Peyer's patch (tissue), 4 donors: ENCODE data around the gene CRACR2A. TPM values are rescaled to one million over a fixed set of nuclear protein-coding genes. Genes with fewer than 3 reads are reported as not detected.

ENCODE experiments used
- DNase-seq, 3 donors: peaks; one replicate each; pipeline ENCODE4 v3.0.0-alpha.2; 2017 to 2019
- H3K27ac ChIP-seq, 4 donors: fragments of 200-600 bp; sonication (generic); one replicate each; pipeline ENCODE4 v1.5.1; 2016 to 2019
- H3K27me3 ChIP-seq, 2 donors: fragments of 200-600 bp; sonication (generic); one replicate each; pipeline ENCODE4 v1.5.1; 2019
- H3K36me3 ChIP-seq, 3 donors: fragments of 200-600 bp; sonication (generic); one replicate each; pipeline ENCODE4 v1.5.1; 2016 to 2019
- H3K4me1 ChIP-seq, 4 donors: fragments of 200-600 bp; sonication (generic); one replicate each; pipeline ENCODE4 v1.5.1; 2016 to 2019
- H3K4me3 ChIP-seq, 4 donors: fragments of 200-600 bp; sonication (generic); 1 replicate in 3 of 4; 2 replicates in 1 of 4; pipeline ENCODE4 v1.5.1; 2016 to 2019; ENCODE audit warnings: mild to moderate bottlenecking in 1 of 4
- H3K9me3 ChIP-seq, 4 donors: fragments of 200-600 bp; sonication (generic); one replicate each; pipeline ENCODE4 v1.5.1; 2016 to 2019; ENCODE audit warnings: mild to moderate bottlenecking in 1 of 4
- POLR2A ChIP-seq, 2 donors: fragments of 450-650 bp; IDR thresholded peaks; one replicate each; pipeline ENCODE4 v1.5.1; 2017; ENCODE audit warnings: antibody characterized with exemption in 2 of 2, mild to moderate bottlenecking in 2 of 2, moderate library complexity in 2 of 2
- total RNA-seq, 4 donors: library from RNA; depleted of rRNA; stranded (reverse); fragments of >200 nt; gene quantifications; one replicate each; pipeline ENCODE4 v1.1.0, GENCODE V29; 2016
- TF ChIP-seq, protein P1 (sequence below), 6 experiments: fragments of 450-650 bp in 4 of 6; fragments of 200-600 bp in 2 of 6; sonication (generic) in 1 of 6; IDR thresholded peaks; one replicate each; pipeline ENCODE4 v1.5.1; 2017 to 2019; ENCODE audit warnings: antibody characterized with exemption in 6 of 6, mild to moderate bottlenecking in 3 of 6, moderate library complexity in 1 of 6

Gene CRACR2A
- total RNA-seq, 4 donors from 2014 or later: 52.3 to 81.7 (median 65.9) TPM

DNA sequence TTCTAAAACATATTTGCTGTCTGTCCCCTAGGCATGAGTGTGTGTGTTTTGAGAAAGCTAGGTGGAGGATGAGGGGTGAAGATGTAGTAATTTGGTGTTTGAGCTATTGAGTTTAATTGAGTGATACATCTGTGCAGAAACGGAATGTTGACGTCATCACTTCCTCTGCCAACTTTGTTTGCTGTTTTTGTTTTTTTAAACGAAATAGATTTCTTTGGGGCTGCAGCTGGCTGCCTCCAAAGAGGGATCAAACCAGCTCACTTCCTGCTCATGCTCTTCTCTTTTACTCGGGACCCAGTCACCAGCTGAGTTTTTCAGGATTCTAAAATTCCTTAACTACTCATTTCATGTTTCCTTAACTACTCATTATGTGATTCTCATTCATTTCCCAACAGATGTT lies 19.5 kb upstream of the CRACR2A start:
- Histone ChIP-seq H3K9me3 (no peaks in the 10 kb centered on the region), H3K4me1 (no peaks in the 10 kb centered on the region), H3K4me3 (no peak overlapping the region), H3K27me3 (no peaks in the 10 kb centered on the region), H3K27ac (no peak overlapping the region), H3K36me3 (no peaks in the 10 kb centered on the region)
- no peak for TF ChIP-seq POLR2A (IDR thresholded peaks at IDR 0.05)
- TF ChIP-seq, protein P1, sequence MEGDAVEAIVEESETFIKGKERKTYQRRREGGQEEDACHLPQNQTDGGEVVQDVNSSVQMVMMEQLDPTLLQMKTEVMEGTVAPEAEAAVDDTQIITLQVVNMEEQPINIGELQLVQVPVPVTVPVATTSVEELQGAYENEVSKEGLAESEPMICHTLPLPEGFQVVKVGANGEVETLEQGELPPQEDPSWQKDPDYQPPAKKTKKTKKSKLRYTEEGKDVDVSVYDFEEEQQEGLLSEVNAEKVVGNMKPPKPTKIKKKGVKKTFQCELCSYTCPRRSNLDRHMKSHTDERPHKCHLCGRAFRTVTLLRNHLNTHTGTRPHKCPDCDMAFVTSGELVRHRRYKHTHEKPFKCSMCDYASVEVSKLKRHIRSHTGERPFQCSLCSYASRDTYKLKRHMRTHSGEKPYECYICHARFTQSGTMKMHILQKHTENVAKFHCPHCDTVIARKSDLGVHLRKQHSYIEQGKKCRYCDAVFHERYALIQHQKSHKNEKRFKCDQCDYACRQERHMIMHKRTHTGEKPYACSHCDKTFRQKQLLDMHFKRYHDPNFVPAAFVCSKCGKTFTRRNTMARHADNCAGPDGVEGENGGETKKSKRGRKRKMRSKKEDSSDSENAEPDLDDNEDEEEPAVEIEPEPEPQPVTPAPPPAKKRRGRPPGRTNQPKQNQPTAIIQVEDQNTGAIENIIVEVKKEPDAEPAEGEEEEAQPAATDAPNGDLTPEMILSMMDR (IDR thresholded peaks at IDR 0.05): no peak
- no peak for DNase-seq

DNA sequence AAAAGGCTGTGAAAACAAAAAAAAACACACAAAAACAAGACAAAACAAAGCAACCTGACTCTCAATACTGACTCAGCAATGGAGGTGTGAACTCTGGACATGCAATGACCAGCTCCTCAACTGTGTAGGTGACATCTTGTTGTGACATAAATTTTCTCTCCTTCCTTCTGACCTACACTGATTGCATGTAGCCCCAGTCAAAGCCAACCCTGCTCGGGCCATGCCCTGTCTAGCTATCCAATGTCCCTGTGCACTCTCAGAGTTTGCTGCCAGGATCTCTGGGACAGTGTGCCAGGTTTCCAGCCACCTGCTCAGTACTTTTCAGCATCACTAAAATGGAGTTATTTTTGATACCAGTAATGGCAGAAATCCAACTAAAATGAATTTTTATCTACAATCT lies 18.9 kb upstream of the CRACR2A start:
- no peaks in the 10 kb centered on the region for H3K36me3 ChIP-seq
- no peak for TF ChIP-seq POLR2A (IDR thresholded peaks at IDR 0.05)
- TF ChIP-seq, protein P1 (IDR thresholded peaks at IDR 0.05): no peak
- no peaks in the 10 kb centered on the region for H3K27me3 ChIP-seq
- no peaks in the 10 kb centered on the region for H3K4me1 ChIP-seq
- no peaks in the 10 kb centered on the region for H3K9me3 ChIP-seq
- H3K4me3 ChIP-seq: no peak overlapping the region
- H3K27ac ChIP-seq: no peak overlapping the region
- no peak for DNase-seq

DNA sequence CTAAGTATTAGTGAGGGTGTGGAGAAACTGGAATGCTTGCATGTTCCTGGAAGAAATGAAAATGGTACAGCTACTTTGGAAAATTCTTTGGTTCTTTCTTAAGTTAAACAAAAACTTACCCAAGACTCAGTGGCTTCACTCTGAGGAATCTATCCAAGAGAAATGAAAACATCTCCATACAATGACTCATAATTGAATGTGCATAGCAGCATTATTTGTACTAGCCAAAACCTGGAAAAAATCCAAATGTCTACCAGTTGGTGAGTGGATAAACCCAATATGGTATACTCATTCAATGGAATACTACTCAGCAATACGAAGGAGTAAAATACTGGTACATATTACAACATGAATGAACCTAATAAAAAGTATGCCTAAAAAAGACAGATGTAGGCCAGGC lies 18.0 kb upstream of the CRACR2A start:
- TF ChIP-seq, protein P1 (IDR thresholded peaks at IDR 0.05): no peak
- TF ChIP-seq POLR2A (IDR thresholded peaks at IDR 0.05): no peak
- Histone ChIP-seq H3K4me3 (no peak overlapping the region), H3K27me3 (no peaks in the 10 kb centered on the region), H3K9me3 (no peaks in the 10 kb centered on the region), H3K27ac (no peak overlapping the region), H3K4me1 (no peaks in the 10 kb centered on the region), H3K36me3 (no peaks in the 10 kb centered on the region)
- no peak for DNase-seq

DNA sequence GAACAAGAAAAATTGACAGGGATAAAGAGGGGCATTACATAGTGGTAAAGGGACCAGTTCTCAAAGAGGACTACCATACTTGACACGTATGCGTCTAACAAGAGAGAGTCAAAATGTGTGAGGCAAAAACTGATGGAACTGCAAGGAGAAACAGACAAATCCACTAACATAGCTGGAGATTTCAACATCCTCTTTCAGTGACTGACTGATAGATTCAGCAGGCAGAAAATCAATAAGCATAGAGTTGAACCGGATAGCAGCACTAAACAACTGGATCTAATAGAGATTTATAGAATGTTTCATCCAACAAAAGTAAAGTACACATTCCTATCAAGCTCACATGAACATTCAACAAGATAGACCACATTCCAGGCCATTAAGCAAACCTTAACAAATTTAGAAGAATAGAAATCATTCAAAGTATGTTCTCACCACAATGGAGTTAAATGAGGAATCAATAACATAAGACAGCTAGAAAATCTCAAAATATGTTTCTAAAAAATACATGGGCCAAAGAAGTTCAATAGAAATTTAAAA lies 16.1 kb upstream of the CRACR2A start:
- Histone ChIP-seq H3K4me1 (no peaks in the 10 kb centered on the region), H3K27ac (no peak overlapping the region), H3K27me3 (no peaks in the 10 kb centered on the region), H3K4me3 (no peak overlapping the region), H3K36me3 (no peaks in the 10 kb centered on the region), H3K9me3 (no peaks in the 10 kb centered on the region)
- TF ChIP-seq, protein P1 (IDR thresholded peaks at IDR 0.05): no peak
- no peak for TF ChIP-seq POLR2A (IDR thresholded peaks at IDR 0.05)
- no peak for DNase-seq

DNA sequence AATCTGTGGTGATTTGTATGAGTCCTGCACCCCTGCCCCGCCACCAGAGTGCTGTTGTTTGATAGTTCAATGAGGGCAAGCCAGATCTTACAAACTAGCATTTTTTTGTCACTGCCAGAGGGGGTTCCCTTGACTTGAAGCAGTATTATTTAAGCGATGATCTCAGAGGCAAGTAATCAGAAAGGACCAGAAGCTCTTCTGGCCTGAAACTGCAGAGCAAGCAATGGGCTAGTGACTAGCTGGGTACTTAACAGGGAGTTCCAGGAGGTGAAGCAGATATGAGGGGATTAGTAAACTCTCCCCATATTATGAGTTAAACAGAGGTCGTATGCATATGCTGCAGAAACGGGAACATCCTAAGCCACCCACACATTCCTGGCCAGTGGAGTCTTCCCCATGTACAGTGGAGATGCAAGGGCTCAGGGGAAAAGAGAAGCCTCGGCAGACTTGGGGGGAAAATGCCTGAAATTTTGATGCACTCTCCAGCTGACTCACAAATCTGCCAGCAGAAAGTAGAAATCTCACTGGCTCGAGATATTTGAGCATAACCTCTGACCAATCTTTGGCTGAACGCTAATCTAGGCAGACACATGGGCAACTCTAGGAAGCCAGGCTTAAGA lies 8.3 kb upstream of the CRACR2A start:
- Histone ChIP-seq H3K4me3 (no peak overlapping the region), H3K9me3 (no peaks in the 10 kb centered on the region), H3K27me3 (no peaks in the 10 kb centered on the region), H3K27ac (no peak overlapping the region), H3K36me3 (no peaks in the 10 kb centered on the region), H3K4me1 (no peaks in the 10 kb centered on the region)
- TF ChIP-seq POLR2A (IDR thresholded peaks at IDR 0.05): no peak
- TF ChIP-seq, protein P1 (IDR thresholded peaks at IDR 0.05): no peak
- DNase-seq: no peak
